H1 (cell line): ENCODE data around the gene SH3BP2. TPM values are rescaled to one million over a fixed set of nuclear protein-coding genes. Genes with fewer than 3 reads are reported as not detected.
"Not testable (repeated sequence)": the region's sequence is repeated elsewhere in the genome, so short reads cannot be mapped to it uniquely, and the experiment has no call there.

Experiments
- CTCF ChIA-PET: fragments of 300-600 bp; sonication (Branson Sonifier 250); formaldehyde crosslinking; loops from one replicate; lab custom pipeline; 2021; ENCODE audit not compliant: partially characterized antibody; lab: Charles Lee
- POLR2A ChIA-PET: fragments of 300-600 bp; sonication (Branson Sonifier 250); formaldehyde crosslinking; loops from one replicate; lab custom pipeline; 2021; ENCODE audit warnings: inconsistent platforms; ENCODE audit not compliant: partially characterized antibody; lab: Charles Lee
- DNase-seq, 2 experiments: peaks; one replicate each; pipeline versions ENCODE4 v3.0.0 to v3.0.0-alpha.2; 2010 to 2022; ENCODE audit warnings: low spot score in 2 of 2, low read depth in 1 of 2, mixed read lengths in 1 of 2
- FAIRE-seq: peaks from 2 replicates; lab custom pipeline; 2011; peaks lifted over from hg19 to GRCh38; lab: Jason Lieb, UNC
- H2AFZ ChIP-seq: 2 replicates; pipeline ENCODE4 v1.8.1; 2012; ENCODE audit warnings: low read length, inconsistent platforms
- H2AK5ac ChIP-seq: 2 replicates; pipeline ENCODE4 v1.6.1; 2013; ENCODE audit warnings: low read depth, low read length
- H2BK120ac ChIP-seq: replicated peaks from 2 replicates; pipeline ENCODE3; 2013; ENCODE audit warnings: low read depth, low read length, inconsistent platforms
- H2BK12ac ChIP-seq: 2 replicates; pipeline ENCODE4 v1.6.1; 2013; ENCODE audit warnings: low read depth, low read length
- H2BK15ac ChIP-seq: 2 replicates; pipeline ENCODE4 v1.6.1; 2013; ENCODE audit warnings: low read length
- H2BK20ac ChIP-seq: 2 replicates; pipeline ENCODE4 v1.6.1; 2013; ENCODE audit warnings: low read length
- H2BK5ac ChIP-seq: 2 replicates; pipeline ENCODE4 v1.6.1; 2013; ENCODE audit warnings: low read depth, low read length
- H3K14ac ChIP-seq: 2 replicates; pipeline ENCODE4 v1.6.1; 2013; ENCODE audit warnings: inconsistent platforms; ENCODE audit not compliant: insufficient read length
- H3K18ac ChIP-seq: 2 replicates; pipeline ENCODE4 v1.6.1; 2013; ENCODE audit warnings: low read length; ENCODE audit errors: extremely low read depth
- H3K23ac ChIP-seq: 2 replicates; pipeline ENCODE4 v1.6.1; 2013; ENCODE audit warnings: inconsistent platforms; ENCODE audit not compliant: insufficient read length
- H3K23me2 ChIP-seq: 2 replicates; pipeline ENCODE4 v1.6.1; 2013; ENCODE audit warnings: low read depth, low read length
- H3K27ac ChIP-seq: 2 replicates; pipeline ENCODE4 v1.6.1; 2011; ENCODE audit warnings: low read depth, low read length, inconsistent platforms
- H3K27me3 ChIP-seq, 4 experiments: replicated peaks in 1 of 4; 1 replicate in 1 of 4; 2 replicates in 3 of 4; pipeline versions ENCODE4 v1.6.1 to v1.8.1; 2011 to 2013; ENCODE audit warnings: low read length in 3 of 4, mild to moderate bottlenecking in 3 of 4, inconsistent platforms in 2 of 4, mixed read lengths in 2 of 4, moderate library complexity in 1 of 4; ENCODE audit not compliant: control insufficient read depth in 3 of 4, insufficient read depth in 3 of 4; ENCODE audit errors: extremely low read depth in 1 of 4
- H3K36me3 ChIP-seq, 4 experiments: 2 replicates each; pipeline versions ENCODE4 v1.6.1 to v1.8.1; 2011 to 2013; ENCODE audit warnings: mild to moderate bottlenecking in 4 of 4, low read length in 3 of 4, moderate library complexity in 2 of 4, control low read depth in 1 of 4, inconsistent platforms in 1 of 4; ENCODE audit not compliant: insufficient read depth in 4 of 4, control insufficient read depth in 2 of 4
- H3K4ac ChIP-seq: replicated peaks from 2 replicates; pipeline ENCODE3; 2013; ENCODE audit warnings: low read length, low read depth, mixed read lengths, inconsistent platforms; ENCODE audit not compliant: insufficient read length
- H3K4me1 ChIP-seq, 4 experiments: replicated peaks in 1 of 4; 1 replicate in 1 of 4; 2 replicates in 3 of 4; pipeline versions ENCODE4 v1.6.1 to v1.8.1; 2011 to 2013; ENCODE audit warnings: low read length in 3 of 4, inconsistent platforms in 2 of 4, mixed read lengths in 1 of 4; ENCODE audit not compliant: insufficient read depth in 4 of 4, control insufficient read depth in 3 of 4
- H3K4me2 ChIP-seq, 2 experiments: 2 replicates each; pipeline versions ENCODE4 v1.6.1 to v1.8.1; 2011 to 2013; ENCODE audit warnings: low read depth in 2 of 2, low read length in 2 of 2, control low read depth in 1 of 2, inconsistent platforms in 1 of 2, mild to moderate bottlenecking in 1 of 2; ENCODE audit not compliant: insufficient read depth in 1 of 2
- H3K4me3 ChIP-seq, 4 experiments: fragments of 200-600, 300-600 bp in 1 of 4; sonication (generic), shearing (Covaris generic), sonication (Bioruptor Twin) in 1 of 4; 2 replicates each; pipeline versions ENCODE4 v1.5.1 to v1.8.1; 2011 to 2016; ENCODE audit warnings: low read length in 4 of 4, low read depth in 3 of 4, control low read depth in 2 of 4, inconsistent platforms in 2 of 4, mild to moderate bottlenecking in 2 of 4, mixed read lengths in 1 of 4, moderate library complexity in 1 of 4; ENCODE audit not compliant: insufficient read depth in 2 of 4; ENCODE audit errors: extremely low read depth in 1 of 4
- H3K56ac ChIP-seq: replicated peaks from 2 replicates; pipeline ENCODE3; 2013; ENCODE audit warnings: low read depth, mild to moderate bottlenecking, mixed read lengths, low read length, inconsistent platforms; ENCODE audit not compliant: insufficient read length
- H3K79me1 ChIP-seq: 2 replicates; pipeline ENCODE4 v1.6.1; 2013; ENCODE audit warnings: low read depth, low read length, control low read depth
- H3K79me2 ChIP-seq, 2 experiments: 2 replicates each; pipeline versions ENCODE4 v1.6.1 to v1.8.1; 2012 to 2013; ENCODE audit warnings: low read length in 2 of 2, mild to moderate bottlenecking in 2 of 2, inconsistent platforms in 1 of 2; ENCODE audit not compliant: insufficient read depth in 2 of 2, control insufficient read depth in 1 of 2
- H3K9ac ChIP-seq, 4 experiments: replicated peaks in 1 of 4; 1 replicate in 1 of 4; 2 replicates in 3 of 4; pipeline versions ENCODE4 v1.6.1 to v1.8.1; 2011 to 2013; ENCODE audit warnings: low read depth in 3 of 4, low read length in 3 of 4, control low read depth in 2 of 4, mild to moderate bottlenecking in 2 of 4, moderate library complexity in 2 of 4, inconsistent platforms in 1 of 4; ENCODE audit errors: extremely low read depth in 1 of 4
- H3K9me3 ChIP-seq, 2 experiments: 2 replicates each; pipeline versions ENCODE4 v1.6.1 to v1.8.1; 2012 to 2013; ENCODE audit warnings: mild to moderate bottlenecking in 2 of 2, moderate library complexity in 2 of 2, control low read depth in 1 of 2, inconsistent platforms in 1 of 2, low read depth in 1 of 2, low read length in 1 of 2, mixed read lengths in 1 of 2; ENCODE audit not compliant: insufficient read depth in 2 of 2
- H4K20me1 ChIP-seq, 2 experiments: replicated peaks in 1 of 2; 2 replicates each; pipeline versions ENCODE3 to v1.8.1; 2011 to 2013; ENCODE audit warnings: inconsistent platforms in 2 of 2, low read length in 2 of 2, mild to moderate bottlenecking in 1 of 2; ENCODE audit not compliant: insufficient read depth in 2 of 2, control insufficient read depth in 1 of 2
- H4K5ac ChIP-seq: 2 replicates; pipeline ENCODE4 v1.6.1; 2013; ENCODE audit warnings: low read length, low read depth, mixed read lengths, inconsistent platforms; ENCODE audit not compliant: insufficient read length
- H4K8ac ChIP-seq: 2 replicates; pipeline ENCODE4 v1.8.0; 2013; ENCODE audit warnings: mild to moderate bottlenecking, moderate library complexity, low read length, inconsistent platforms; ENCODE audit not compliant: insufficient read depth; ENCODE audit errors: extremely low read depth
- H4K91ac ChIP-seq: replicated peaks from 2 replicates; pipeline ENCODE3; 2013; ENCODE audit warnings: low read length, mixed read lengths, inconsistent platforms; ENCODE audit not compliant: insufficient read length
- SRF ChIP-seq: IDR thresholded peaks from 2 replicates; pipeline ENCODE4 v1.6.1; 2011; ENCODE audit warnings: mild to moderate bottlenecking, low read depth, low read length, moderate library complexity
- YY1 ChIP-seq: IDR thresholded peaks from 2 replicates; pipeline ENCODE4 v1.6.1; 2011; ENCODE audit warnings: low read depth, mild to moderate bottlenecking, low read length
- WGBS, 2 experiments: shearing (Covaris generic) in 1 of 2; methylation state at CpG; one replicate each; pipeline versions ENCODE4 v1.1.6 to v1.1.7; 2013 to 2015; ENCODE audit warnings: low lambda C conversion rate in 2 of 2, mixed read lengths in 2 of 2, inconsistent platforms in 1 of 2, low coverage in 1 of 2, missing lambda C conversion rate in 1 of 2; ENCODE audit not compliant: insufficient replicate concordance in 2 of 2, insufficient coverage in 1 of 2, insufficient read length in 1 of 2; ENCODE audit errors: extremely low coverage in 1 of 2, missing lambda C conversion rate in 1 of 2; 5-methylcytosine and 5-hydroxymethylcytosine counted together
- polyA plus RNA-seq, 7 experiments: library from polyadenylated mRNA; depleted of rRNA in 3 of 7; stranded (reverse) in 5 of 7; unstranded in 2 of 7; fragments of >200 nt in 5 of 7; fragments of 200-250 nt in 2 of 7; gene quantifications; 1 replicate in 5 of 7; 2 replicates in 1 of 7; 4 replicates in 1 of 7; pipeline versions ENCODE4 v1.2.1 to v1.2.3, GENCODE V29; 2011 to 2013; ENCODE audit warnings: missing spikeins in 2 of 7, mixed read lengths in 2 of 7
- total RNA-seq: library from RNA; stranded (reverse); fragmentation: NEBNext Ultra II Directional; extraction: Animal tissue kit (Norgen Biotek cat#: 25700); gene quantifications from 2 replicates; pipeline ENCODE4 v1.2.1, GENCODE V29; 2021

SH3BP2 gene
- total and polyA plus RNA-seq, 2 of the 8 experiments (the other 6 are each of a cell fraction or from before 2014, with no cell fraction given) = 27.4 to 31.4 TPM

DNA sequence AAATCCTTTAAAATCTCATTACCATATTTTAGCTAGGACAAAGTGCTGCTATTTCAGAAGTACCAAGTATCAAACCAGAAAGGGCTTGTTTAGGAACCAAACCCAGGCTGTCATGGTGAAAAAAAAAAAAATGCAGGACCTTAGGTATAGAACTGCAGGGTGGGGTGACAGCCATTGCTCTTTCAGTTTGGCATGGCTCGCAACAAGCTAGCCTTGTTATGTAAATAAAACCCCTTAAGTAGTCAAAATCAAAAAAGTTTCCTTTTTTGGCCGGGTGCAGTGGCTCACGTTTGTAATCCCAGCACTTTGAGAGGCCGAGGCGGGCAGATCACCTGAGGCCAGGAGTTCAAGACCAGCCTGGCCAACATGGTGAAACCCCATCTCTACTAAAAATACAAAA lies 12.2 kb upstream of the SH3BP2 start:
- H3K9ac ChIP-seq, H3K14ac ChIP-seq, H2BK120ac ChIP-seq, H2BK20ac ChIP-seq, H3K36me3 ChIP-seq, H3K23ac ChIP-seq, H3K79me2 ChIP-seq, H3K4me3 ChIP-seq, H4K8ac ChIP-seq, H3K9me3 ChIP-seq, H3K4me2 ChIP-seq, H3K4ac ChIP-seq, H4K5ac ChIP-seq, H3K27ac ChIP-seq, H3K18ac ChIP-seq, H2BK15ac ChIP-seq, H3K23me2 ChIP-seq, H4K20me1 ChIP-seq, H3K79me1 ChIP-seq, DNase-seq, H3K4me1 ChIP-seq, H2BK12ac ChIP-seq, H4K91ac ChIP-seq, H3K56ac ChIP-seq, H3K27me3 ChIP-seq, H2AFZ ChIP-seq, H2AK5ac ChIP-seq, FAIRE-seq, H2BK5ac ChIP-seq: not testable (repeated sequence)
- TF ChIP-seq SRF = peak; percentile 37; the same call in 1 of the 2 replicates
- peak; percentile 37; the same call in 1 of the 2 replicates for TF ChIP-seq YY1
- ChIA-PET CTCF (interaction anchor here (1.3 kb wide), 1 partner anchor 20 kb away, joined by 3 read pairs; no protein-coding TSS in a partner anchor), POLR2A (interaction anchor here (0.6 to 1.3 kb wide), 5 partner anchors 11 to 85 kb away, joined by 3 to 4 read pairs (median 3); no protein-coding TSS in a partner anchor)
- 70% methylated on average over 5 of the region's 5 CpGs; no CpG with 5 or more reads in 1 of the 2 experiments for WGBS, 2 experiments
